HG03571 (cell line): ENCODE measurements around the gene CBX5.
"Not testable (repeated sequence)": the region's sequence is repeated elsewhere in the genome, so short reads cannot be mapped to it uniquely, and the experiment has no call there.

ENCODE experiments used
- ATAC-seq: cut with Tn5 transposase; IDR thresholded peaks from one replicate; pipeline ENCODE4 v1.9.1; 2021; ENCODE audit not compliant: unreplicated experiment

Gene CBX5

DNA sequence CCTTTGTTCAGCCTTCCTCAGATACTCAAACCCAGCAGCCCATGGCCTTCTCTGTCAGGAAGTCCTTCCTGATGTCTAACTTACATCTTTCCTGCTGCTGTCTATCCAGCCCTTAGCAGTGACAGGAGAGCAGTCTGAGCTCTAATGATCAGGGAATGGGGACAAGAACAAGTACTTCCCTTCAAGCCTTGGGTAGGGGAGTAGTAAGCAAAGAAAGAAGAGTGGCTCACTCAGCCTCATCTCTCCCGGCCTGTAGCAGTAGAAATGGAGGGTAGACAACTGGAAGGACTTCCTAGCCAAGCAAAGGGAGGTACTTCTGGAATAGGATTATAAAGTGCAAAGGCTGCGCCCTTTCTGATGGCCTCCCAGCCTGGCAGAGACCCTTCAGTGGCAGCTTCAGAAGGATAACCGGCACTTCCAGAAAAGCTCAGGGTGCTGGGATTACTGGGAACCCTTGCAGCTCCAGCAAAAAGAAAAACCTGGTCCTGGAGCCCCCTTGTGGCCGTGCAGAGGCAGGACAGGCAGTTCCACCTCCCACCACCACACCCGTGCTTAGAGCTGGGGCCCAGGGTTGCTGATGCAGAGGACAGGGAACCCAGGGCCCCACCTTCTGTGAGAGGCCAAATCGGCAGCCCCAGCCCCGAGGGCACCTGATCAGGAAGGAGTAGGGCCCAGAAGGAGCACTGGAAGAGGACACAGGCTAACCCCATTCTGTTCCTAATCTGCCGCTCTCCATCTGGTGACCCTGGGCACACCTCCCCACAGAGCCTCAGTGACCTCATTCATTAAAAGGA, 78.7 kb downstream of the CBX5 start:
- no peak for ATAC-seq

DNA sequence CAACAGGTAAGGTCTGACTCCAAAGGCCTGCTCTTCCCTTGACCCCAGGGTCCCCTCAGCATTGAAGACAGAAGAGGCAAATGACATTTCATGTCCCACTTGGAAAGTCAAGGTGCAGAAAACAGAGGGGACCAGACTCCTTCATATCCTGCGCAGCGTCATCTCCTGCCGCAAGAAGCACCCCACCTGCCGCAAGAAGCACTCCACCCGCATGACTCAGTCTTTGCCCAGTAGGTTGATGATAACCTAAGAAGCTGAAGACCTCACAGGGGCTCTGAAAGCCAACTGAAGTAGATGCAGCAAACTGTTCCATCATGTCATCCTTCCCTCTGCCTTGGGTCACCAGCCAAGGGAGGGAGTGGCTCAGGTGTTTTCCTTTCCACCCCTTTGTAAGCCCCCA, 79.5 kb downstream of the CBX5 start:
- ATAC-seq = no peak

DNA sequence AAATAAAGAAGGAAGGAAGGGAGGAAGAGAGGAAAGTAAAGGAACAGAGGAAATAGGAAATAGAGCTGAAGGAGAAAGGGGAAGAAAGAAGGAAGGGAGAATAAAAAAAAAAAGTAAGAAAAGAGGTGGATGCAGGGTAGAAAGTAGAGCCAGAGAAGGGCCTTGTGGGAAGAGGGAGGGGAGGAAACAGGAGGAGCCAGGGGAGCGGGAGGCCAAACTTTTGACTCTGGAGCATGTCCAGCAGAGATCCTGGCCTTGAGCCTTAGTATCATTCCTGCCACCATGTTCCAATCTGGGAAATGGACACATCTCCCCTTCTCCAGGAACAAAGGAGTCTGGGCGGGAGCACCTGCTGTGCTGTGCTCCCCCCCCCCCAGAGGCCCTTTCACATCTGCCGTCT, 80.0 kb downstream of the CBX5 start:
- ATAC-seq = no peak

DNA sequence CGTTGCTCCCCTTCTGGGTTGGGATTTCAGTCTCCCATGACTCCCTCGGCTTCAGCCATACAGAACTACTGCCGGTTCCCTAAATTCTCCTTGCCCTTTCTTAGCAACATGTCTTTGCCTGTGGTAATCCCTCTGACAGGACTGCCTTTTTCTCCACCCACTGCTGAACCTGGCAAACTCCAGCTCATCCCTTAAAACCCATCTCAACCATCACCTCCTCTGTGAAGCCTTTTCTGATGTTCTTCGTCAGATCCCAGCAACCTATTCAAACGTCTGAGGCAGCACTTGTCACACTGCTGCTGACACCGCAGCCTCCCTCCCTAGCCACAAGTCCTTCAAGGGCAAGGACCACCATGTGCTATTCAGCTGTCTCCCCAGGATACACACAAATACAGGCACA, 80.9 kb downstream of the CBX5 start:
- ATAC-seq = no peak

DNA sequence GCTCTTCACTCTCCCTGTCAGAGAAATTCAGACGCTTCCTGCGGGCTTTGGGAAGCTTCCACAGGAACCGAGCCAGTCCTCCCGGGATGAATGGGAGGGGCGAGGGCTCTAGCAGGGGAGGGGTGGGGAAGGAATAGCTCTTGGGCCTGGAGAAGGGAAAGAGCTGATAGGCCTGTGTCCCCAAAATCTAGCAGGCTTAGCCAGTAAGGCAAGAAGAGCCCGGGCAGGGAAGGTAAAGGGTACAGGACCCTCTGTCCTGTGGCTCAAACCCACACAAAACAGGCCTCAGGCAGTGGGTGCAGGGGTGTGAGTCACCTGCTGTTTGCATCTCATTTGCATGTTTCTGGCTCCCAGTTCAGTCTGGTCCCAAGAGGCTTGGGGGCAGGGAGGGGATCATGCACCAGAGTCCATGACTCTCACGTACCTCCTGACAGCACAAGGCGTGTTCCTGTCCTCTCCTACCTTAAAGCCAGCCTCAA, 82.5 kb downstream of the CBX5 start:
- ATAC-seq = peak; percentile 45

DNA sequence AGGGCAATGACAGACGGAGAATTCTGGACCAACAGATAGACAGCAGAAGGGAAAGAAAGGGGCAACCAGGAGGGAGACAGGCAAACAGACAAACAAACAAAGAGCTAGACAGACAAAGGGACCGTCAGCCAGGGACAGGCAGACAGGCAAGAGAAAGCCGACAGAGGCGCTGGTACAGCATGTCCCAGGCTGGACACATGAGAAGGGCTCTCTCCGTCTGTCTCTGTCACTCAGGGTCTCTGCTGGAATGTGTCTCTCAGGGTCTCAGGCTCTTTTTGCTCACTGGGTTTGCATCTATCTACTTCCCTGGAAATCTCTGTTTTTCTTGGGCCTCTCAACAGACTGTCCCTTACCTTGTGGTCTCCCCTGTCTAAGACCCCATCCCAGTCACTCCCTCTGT, 82.9 kb downstream of the CBX5 start:
- ATAC-seq = no peak

DNA sequence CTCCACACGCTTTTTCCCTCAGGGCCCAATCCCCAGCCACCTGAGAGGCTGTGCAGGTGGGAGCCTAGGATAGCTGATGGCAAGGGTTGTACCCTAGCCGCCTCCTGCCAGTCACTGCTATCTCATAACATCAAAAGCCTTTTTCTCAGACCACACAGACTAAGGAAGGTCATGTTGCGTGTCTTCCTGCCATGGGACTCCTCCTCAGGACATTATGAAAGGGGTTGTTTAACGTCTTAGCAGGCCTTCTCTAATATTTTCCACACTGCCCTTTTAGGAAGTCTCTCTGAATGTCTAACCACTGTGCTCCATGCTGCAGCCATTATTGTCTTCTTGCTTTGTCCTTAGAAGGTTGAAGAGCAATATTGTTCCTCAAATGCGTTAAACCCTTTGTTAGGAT, 83.5 kb downstream of the CBX5 start:
- ATAC-seq = no peak

DNA sequence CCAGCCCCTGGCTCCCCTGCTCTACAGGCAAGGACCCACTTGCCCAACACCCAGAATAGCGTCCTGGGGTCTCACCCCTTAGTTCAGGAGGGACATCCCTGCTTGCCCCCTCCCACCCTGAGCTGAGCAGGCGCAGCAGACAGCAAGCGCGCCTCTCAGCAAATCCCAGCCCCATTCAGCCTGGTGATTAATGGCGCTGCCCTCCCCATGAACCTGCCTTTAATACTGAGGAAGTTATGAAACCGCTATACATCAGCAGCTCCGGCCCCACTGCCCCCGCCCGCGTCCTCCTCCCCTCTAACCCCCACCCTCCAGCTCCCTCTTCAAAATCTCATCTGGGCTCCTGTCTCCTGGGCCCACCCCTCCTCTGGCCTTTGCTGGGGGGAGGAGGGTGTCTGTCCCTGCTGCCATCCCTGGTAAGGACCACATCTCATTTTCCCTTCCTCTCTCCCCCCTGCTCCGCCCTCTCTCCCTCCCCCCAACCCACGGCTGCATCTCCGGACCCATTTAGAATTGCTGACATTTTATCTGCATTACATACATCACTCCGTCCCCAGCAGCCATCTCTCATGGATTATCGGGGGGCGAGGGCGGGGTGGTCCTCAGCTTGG, 84.1 kb downstream of the CBX5 start:
- no peak for ATAC-seq

DNA sequence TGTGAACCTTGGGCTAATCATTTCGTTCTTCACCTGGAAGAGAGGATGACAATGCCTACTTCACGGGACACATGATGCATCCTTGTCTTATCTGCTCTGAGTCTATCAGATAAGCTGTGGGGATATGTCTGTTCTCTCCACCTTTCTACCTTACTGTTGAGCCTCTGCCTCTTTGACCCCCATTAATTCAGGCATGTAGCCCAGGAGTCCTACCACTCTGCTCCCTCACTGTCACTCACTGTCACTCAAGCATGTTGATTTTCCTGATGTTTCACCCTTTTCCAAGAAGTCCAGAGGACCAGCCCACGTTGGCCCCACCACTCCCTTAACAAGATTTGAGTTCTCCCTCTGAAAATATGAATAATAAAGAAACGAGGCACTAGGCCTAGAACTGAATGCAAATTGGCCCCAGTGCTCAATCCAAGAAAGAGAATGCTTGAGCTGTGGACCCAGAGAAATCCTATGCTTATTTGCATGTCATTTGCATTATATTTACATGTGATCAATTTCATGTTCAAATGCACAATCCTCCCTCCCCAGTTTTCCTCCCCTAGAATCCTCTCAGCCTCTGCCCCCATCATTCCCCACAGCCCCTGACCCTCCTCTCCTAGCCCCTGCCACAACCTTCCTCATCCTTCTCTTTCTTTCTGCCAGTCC, 84.7 kb downstream of the CBX5 start:
- no peak for ATAC-seq

DNA sequence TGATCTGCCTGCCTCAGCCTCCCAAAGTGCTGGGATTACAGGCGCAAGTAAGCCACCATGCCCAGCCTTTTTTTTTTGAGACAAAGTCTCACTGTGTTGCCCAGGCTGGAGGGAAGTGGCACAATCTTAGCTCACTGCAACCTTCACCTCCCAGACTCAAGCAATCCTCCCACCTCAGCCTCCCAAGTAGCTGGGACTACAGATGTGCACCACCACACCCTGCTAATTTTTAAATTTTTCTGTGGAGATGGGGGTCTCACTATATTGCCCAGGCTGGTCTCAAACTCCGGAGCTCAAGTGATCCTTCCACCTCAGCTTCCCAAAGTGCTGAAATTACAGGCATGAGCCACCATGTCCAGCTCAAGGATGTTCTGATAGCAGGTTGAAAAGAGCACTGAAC, 85.3 kb downstream of the CBX5 start:
- not testable (repeated sequence) for ATAC-seq

DNA sequence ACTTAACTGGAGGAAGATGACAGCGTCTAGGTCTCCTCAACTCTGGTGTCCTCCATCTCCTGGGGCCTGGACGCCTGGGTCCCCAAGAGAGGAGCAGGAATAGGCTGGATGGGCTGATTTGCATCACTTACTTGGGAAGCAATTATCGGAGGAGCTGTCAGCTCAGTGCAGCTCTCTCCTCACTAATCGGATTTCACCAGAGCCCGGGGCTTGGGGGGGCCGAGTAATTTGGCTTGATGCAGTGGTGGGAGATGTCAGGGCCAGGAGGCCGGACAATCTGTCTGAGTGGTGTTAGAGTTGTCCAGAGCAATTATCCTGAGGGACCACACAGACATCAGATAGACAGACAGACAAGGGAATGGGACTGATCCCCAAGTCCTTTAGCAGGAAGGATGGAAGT, 86.5 kb downstream of the CBX5 start:
- ATAC-seq = no peak

DNA sequence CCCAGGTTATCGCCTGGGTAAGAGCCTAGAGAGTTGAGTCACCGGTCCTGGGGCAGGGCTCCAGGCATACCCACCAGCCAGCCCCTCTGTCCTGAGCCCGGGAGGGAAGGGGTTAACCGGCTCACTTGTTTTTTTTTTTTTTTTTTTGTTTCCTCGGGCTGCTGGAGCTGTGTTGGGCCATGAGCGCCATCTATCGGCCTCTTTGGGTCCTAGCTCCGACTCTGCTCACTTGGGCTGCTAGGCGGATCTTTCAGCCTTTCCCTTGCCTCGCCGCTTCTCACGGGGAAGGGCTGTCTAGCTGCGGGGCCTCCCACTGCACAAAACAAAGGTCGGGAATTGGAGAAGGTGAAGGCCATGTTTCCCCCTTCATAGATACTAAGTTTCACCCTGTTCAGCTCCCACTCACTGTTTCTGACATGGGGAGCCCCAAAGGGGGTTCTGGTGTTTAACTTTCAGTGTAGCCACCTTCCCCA, 88.3 kb downstream of the CBX5 start:
- ATAC-seq = no peak

DNA sequence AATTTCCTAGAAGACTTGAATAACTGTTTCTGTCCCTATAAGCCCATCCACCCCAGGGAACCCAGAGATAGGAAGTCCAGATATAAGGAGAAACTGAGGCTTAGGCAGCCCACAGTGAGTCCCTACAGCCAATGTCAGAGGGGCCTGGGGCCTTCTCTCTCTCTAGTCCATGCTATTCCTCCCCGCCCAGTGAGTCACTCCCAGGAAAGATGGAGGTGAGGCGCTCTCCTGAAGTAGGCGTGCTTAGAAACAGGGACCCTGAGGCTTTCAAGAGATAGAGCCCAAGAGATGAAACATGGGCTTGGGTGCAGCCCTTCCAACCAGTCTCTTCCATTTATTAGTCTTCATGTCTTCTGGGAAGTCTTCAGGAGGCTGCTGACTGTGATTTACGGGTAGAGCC, 88.8 kb downstream of the CBX5 start:
- ATAC-seq = no peak

DNA sequence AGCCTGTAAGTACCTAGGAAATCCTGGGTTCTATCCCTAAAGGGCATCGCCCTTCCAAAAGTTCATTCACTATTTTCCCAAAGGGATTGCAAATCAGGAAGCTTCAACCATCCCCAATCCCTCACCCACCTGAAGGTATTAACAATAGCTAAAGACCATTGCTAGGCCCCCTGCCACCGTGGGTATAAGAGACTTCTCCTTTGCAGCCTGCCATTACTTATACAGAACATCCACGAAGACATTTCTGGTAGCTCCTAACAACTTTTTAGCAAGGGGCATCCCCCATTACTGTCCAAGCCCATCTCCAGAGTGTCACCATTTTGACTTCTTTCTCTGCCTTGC, 90.8 kb downstream of the CBX5 start:
- peak; percentile 10 for ATAC-seq

DNA sequence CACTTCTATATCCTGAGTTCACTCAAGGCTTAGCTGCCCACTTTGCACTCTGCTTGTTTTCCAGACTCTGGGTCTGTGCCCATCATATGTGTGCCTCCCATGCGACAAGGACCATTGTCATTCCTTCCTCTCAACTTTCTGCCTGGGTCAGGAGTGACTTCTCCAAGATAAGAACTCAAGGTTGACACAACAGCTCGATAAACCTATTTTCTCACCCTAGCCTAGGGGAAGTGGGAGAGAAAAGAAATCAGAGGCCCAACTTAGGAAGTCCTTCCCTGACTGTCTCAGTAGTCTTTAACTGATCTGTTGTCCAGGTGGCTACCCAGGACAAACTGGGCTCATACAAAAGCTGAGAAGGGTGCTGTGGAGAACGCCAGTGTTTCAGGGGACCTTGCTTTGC, 92.8 kb downstream of the CBX5 start:
- ATAC-seq = no peak

DNA sequence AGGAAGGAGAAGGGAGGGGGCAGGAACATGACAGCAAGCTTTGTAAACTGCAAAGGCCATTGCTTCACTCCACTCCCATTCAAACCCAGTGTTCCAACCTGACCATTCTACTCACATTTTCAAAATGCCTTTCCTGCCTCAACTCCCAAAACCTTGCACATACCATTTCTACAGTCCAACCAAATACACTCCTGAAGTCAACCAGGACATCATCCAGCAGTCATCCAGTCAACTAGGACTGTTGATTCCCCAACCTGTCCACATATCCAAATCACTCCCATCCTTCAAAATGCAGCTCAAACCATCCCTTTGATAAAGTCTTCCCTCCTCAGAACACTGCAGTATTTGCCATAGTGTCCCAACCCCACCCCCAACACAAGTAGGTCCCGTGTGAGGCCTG, 94.0 kb downstream of the CBX5 start:
- no peak for ATAC-seq

DNA sequence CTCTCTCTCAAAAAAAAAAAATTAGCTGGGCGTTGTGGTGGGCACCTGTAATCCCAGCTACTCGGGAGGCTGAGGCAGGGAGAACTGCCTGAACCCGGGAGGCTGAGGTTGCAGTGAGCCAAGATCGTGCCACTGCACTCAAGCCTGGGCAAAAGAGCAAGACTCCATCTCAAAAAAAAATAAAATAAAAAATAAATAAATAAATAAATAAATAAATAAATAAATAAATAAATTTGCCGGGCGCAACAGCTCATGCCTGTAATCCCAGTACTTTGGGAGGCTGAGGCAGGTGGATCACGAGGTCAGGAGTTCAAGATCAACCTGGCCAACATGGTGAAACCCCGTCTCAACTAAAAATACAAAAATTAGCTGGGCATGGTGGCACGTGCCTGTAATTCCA, 94.6 kb downstream of the CBX5 start:
- not testable (repeated sequence) for ATAC-seq

DNA sequence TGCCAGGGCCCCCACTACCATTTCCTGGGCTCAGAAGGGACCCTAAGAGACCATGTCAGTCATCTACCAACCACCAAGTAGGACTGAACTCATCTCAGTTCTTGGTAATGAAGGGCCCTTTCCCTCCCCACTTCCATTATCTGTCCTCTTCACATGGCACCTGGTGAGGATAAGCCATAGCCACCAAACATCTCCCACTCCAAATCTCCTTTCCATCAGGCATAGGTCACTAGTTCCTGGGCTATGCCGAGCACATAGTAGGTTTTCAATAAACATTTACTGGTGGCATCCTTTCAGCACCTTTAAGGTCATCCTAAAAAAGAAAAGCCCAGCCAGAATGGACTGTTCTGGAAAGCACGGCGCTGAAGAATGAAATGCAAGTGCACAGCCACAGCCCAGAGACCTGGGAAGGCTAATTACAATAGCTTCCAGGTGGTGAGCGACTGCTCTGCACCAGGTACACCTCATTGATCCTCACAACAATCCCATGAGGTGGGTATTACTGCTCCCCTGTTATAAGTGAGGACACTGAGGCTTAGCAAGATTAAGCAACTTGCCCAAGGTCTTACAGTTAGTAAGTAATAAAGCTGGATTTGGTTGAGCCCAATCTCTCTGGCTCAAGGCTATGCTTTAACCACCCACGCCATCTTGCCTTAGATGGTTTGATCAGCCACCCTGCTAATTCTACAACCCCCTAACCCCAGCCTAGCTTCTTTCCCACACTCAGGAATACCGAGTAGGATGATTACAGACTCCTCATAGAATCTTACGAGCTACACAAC, 95.7 kb downstream of the CBX5 start:
- ATAC-seq = no peak

DNA sequence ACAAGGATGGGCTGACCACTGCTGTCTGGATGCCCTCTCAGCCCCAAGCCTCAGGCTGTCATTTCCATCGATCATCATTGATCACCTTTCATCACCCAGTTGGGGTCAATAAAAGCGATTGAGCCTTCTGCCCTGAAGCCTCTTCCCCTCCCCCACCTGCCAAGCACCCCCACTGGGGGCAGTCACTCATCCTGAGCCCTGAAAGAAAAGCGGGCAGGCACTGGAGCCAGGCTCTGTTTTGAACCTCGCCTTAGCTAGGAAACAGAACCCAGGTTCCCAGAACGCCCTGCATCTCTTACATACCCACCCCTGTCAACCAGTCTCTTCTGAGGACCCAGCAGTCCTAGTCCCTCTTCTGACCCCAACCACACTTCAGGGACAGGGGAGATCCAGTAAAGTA, 96.9 kb downstream of the CBX5 start:
- no peak for ATAC-seq

DNA sequence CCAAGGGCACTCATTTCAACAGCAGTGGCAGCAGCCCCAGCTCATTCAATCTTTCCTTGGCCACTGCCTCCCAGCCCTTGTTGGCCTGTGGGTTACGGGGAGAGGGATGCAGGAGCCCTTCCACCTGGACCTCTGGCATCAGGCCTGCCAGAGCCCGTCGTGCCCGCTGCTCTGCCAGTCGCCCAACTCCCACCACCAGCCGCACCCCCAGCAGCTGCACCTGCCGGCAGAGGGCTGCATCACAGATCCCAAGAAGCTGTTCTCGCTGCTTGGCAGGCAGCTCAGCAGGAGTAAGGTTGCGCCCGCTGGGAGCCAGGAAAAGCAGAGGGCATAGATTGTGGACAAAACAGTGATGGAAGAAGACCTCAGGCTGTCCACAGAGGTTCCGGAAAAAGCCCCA, 97.8 kb downstream of the CBX5 start:
- no peak for ATAC-seq
